Measurements from ENCODE around the gene EPM2A. TPM values are rescaled to one million over a fixed set of nuclear protein-coding genes. Genes with fewer than 3 reads are reported as not detected.

Gene EPM2A
- polyA plus RNA-seq, 4 donors, result 12.3 to 16.6 (median 14.1) TPM

DNA sequence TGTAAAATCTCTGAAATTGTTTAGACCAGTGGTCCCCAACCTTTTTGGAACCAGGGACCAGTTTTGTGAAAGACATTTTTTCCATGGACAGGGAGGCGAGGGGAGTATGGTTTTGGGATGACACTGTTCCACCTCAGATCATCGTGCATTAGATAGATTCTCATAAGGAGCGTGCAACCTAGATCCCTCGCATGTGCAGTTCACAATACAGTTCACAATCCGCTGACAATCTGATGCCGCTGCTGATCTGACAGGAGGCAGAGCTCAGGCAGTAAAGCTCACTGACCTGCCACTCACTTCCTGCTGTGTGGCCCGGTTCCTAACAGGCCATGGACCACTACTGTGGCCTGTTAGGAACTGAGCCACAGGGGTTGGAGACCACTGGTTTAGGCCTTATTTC lies 115.2 kb downstream of the EPM2A start:
- DNase-seq (ENCODE audit: low read depth in 4 of 4, low spot score in 2 of 4), result no peak

DNA sequence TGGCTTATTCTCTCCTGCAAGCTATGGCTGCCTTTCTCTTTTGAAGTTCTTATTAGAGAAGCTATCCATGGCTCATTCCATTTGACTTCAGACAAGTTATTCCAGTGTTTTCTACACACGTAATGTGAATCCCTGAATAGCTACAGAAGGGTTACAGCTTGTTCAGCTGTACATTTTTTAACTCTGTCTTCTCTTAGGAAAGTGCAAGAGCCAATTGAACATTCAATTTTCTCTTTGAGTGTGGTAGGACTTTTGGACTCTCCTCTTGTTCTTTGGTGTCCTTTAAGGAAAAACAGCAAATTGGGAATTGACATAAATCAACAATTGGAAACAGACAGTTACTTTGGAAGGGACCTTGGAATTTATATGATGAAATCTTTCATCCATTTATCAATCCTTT lies 125.8 kb downstream of the EPM2A start:
- DNase-seq (ENCODE audit: low read depth in 4 of 4, low spot score in 2 of 4), result no peak

GRCh38 chr6:145608850-145609249 lies 126.5 kb downstream of the EPM2A start:
- no peak for DNase-seq (ENCODE audit: low read depth in 4 of 4, low spot score in 2 of 4)

DNA sequence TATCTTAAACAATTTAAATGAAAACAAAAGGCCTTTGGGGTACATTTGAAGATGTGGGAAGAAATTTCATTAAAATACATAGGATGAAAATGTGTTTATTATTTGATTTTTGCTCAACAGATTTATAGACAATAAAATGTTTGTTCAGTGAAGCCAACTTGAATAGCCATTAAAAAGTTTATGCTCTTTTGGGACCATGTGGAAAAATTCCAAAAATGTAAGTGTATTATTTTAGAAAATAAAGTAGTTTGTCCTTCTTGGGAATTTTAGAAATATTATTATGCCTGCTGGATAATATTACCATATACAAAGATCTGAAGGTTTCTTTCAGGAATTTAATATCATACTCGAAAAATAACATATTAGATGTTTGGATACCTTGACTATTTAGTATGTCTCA lies 131.3 kb downstream of the EPM2A start:
- DNase-seq (ENCODE audit: low read depth in 4 of 4, low spot score in 2 of 4), result no peak

DNA sequence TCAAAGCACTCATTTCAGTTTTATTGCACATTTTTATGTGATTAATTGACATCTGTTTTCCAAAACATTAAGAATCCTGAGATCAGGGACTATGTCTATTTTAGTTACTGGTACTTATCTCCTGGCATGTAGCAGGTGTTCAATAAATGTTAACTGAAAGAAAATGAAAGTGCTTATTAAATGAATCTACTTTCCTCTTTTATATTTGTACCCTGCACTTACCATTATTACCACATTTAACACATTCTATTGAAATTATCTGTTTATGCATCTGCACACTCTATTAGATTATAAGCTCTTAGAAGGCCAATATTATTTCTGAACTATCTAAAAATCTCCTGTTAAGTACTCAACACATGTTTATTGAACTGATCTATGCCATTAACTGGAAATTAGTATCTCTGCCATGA lies 131.9 kb downstream of the EPM2A start:
- no peak for DNase-seq (ENCODE audit: low read depth in 4 of 4, low spot score in 2 of 4)

GRCh38 chr6:145602726-145603326 lies 132.5 kb downstream of the EPM2A start:
- no peak for DNase-seq (ENCODE audit: low read depth in 4 of 4, low spot score in 2 of 4)

DNA sequence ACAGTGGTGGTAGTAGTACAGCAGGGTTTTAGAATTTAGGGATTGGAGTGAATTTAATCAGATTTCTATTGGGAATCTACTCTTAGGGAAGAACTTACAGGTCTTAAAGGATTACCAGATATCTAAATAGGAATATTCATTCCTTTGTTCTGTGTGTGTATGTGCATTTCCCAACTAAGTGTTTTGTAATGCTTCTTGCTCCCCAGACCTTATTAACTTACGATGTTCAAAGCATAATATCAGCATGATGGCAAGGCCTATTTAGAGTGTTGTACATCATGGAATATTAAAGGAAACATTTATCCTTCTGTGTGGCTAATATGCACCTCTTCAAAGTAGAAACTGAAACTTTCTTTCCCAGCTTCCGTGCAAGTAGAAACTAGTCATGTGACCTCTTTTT lies 133.9 kb downstream of the EPM2A start:
- no peak for DNase-seq (ENCODE audit: low read depth in 4 of 4, low spot score in 2 of 4)

- DNase-seq (ENCODE audit: low read depth in 4 of 4, low spot score in 2 of 4), result no peak
These were observed 135.0 kb downstream of the EPM2A start for GRCh38 chr6:145600299-145600698.

DNA sequence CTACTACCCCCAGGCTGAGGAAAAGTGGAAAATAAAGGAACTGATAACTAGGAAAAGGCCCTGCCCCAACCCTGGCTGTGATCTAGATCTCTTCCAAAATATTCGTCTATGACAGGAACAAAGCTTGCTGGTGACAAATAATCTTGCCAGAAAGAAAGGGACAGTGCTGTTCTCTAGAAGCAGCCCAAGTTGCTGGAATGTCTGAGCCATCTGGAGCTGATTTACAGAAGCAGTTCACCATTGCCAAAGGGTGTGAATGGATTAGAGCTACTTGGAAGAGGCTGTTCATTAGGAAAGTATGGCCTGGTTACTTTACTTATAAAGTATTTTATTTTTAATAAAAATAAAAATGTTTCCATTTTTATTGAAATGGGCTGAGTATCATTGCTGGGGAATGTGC lies 146.3 kb downstream of the EPM2A start:
- DNase-seq (ENCODE audit: low read depth in 4 of 4, low spot score in 2 of 4), result no peak

DNA sequence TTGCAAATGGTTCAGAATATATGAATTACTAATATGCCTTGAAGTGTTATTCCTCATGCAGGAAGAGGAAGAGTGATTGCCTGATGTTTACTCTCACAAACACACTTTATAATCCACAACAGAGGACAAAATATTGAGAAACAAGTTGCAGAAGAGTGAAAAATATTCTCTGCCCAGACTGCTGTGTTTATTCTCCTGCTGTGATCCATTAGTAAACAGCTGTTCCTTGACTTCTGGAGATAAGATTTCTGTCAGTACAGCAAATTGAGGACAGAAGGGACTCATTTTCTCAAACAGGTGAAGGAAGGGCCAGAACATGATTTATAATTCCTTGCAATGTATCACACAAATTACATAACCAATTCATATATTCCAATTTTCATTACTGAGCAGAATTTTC lies 148.0 kb downstream of the EPM2A start:
- no peak for DNase-seq (ENCODE audit: low read depth in 4 of 4, low spot score in 2 of 4)

GRCh38 chr6:145583753-145584152 lies 151.6 kb downstream of the EPM2A start:
- no peak for DNase-seq (ENCODE audit: low read depth in 4 of 4, low spot score in 2 of 4)

Other genes with a start within 250 kb of the EPM2A start
- gene FBXO30, start 79.3 kb upstream of the EPM2A start, polyA plus RNA-seq (ENCODE audit: insufficient read length in 4 of 4), result 10 to 100 TPM; 11.1 to 12.8 (median 12.0) TPM
- 10 to 100 TPM; 18.9 to 24.9 (median 23.1) TPM for gene SHPRH, start 228.8 kb upstream of the EPM2A start, polyA plus RNA-seq (ENCODE audit: insufficient read length in 4 of 4)

Data from left renal cortex interstitium (tissue), 4 donors.